ENCODE results near the gene CCT7. TPM values are rescaled to one million over a fixed set of nuclear protein-coding genes. Genes with fewer than 3 reads are reported as not detected.
"Not testable (repeated sequence)": the region's sequence is repeated elsewhere in the genome, so short reads cannot be mapped to it uniquely, and the experiment has no call there.

CCT7 gene
- total RNA-seq, 1 donor from 2014 or later: 321 TPM

DNA sequence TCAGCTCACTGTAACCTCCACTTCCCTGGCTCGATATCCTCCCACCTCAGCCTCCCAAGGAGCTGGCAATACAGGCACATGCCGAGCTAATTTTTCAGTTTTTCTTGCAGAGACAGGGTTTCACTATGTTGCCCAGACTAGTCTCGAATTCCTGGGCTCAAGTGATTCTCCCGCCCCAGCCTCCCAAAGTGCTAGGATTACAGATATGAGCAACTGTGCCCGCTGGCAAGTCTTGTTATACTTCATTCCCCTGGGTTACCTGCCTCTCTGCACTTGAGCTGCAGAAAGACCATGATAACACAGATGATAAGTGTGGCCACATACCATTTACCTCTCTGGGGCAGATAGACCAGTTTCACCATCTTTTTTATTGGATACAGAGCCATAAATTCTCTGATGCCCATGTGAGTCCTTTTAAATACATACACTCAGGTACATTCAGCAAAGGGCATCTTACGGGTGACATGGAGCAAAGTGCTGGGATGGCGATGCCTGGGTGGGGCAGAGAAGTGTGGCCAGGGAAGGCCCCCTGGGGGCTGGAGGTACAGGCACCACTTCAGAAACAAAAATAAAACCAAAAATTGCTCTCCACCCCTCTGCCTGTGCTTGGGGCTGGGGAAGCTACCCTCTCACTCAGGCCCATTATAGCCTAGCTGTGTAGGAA is 20.4 kb downstream of the CCT7 start:
- intact Hi-C loops (cut with micrococcal nuclease): no loop called here

DNA sequence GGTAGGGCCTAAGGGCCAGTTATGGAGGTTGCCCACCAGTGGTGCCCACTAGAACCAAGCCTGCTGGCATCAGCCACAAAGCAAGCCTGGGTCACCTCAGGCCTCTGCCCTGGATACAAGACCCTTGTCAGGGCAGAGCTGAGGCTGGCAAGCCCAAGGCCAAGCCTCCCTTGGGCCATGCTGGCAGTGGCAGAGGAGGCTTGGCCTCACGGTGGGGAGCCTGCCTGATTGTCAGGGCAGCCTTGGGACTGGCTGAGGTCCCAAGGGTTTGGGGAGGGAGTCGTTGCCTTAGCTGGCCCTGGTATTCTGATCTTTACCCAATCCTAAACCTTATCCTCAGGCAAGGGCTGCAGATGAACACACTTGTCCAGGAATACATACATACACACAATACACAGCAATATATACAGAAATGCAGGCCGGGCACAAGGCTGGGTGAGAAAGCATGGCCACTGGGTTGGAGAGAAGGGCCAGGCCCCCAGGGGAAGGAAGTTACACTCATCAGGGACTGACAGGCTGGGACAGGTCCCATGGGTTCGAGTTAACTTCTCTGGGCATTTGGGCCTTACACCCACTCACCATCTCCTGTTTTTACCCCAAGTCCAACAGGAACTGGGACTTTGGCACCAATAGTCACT is 21.0 kb downstream of the CCT7 start:
- intact Hi-C loops (cut with micrococcal nuclease): no loop called here

DNA sequence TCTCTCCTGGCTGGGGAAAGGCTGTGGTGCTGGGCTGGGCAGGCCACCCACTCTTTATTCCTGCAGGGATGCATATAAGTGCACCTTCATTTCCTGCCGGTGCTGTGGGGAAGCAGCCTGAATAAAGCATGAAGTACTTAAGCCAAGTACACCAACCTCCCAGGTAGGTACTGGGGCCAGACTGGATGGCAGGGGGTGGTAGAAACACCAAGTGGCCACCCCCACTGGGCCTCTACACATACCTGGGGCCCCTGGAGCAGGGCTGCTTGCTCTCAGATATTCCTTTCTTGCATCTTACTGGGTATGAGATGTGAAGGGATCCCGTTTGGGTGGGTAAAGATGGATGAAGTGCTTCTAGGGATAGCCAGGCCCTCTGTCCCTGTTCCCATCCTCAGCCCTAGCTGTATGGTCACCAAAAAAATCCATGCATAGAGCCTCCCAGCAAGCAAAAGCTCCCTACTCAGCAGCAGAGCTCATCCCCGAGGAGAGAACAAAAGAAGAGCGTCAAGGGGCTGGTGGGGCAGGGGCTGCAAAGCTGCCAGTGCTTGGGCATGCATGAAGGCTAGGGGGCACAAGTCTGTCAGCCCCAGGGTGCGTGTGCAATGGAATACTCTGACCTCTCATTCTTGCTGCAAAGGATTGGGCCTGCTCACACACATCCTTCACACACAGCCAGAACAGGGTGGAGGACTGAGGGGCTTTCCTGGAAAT is 22.0 kb downstream of the CCT7 start:
- intact Hi-C loops (cut with micrococcal nuclease): no loop called here

DNA sequence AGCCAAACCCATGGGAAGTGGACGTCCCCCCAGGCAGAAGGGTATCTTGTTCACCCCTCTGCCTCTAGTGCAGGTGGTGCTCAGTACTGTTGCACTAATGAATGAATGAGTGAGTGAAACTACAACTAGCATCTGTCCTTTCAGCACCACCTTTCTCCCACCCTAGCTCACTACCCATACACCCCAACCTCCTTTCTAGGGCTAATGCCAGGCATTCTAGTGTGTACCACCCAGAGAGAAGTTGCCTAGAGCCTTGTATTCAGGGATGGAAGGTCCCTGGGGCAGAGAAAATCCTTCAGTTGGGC is 22.5 kb downstream of the CCT7 start:
- intact Hi-C loops (cut with micrococcal nuclease): no loop called here

DNA sequence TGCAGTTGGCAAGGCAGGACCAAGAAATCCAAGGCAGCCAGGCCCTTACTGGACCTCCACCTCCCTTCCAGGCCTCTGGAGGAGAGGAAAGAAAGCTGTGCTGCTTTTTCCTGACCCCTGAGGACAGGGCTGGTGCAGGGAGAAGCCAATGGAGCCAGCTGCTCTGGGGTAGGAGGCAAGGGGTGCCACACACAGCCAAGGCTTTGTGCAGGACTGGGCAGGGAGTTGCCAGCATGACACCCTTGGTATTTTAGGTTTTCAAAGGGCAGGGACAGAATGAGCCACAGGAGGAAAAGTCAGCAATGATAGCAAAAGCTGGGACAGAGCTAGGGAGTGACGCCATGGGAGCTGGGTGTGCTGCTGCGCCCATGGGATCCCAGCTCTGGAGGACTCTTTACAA is 22.9 kb downstream of the CCT7 start:
- intact Hi-C loops (cut with micrococcal nuclease): no loop called here

DNA sequence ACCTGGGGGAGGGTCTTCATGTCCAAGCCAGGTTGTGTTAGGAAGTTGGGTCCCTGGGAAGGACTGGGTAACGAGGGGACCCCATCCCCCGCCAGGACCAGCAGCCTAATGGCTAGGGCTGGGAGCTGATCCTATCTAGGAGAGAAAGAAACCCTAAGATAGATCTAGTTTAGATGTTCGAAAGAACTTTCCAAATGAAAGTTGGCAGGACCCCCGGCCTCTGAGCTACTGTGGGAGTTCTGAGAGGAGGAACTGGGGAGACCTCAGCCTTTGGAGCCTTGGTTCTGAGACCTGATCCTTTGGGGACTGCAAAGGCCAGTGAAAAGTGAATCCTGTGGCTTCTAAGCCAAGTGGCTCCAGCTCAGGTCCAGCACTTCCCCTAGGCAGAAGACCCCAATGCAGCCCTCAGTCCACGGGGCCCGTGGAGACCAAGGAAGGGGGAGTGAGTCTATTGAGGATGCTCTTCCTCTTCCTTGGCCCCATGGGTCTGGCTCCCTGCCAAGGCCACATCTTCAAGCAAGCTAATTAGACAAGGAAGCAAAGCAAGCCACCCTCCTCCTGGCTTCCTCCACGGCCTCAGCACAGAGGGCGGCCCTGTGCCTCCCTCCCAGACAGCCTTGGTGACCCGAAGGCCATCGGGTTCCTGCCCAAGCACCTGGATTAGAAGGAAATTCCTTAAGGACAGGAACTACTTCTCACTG is 23.5 kb downstream of the CCT7 start:
- intact Hi-C loops (cut with micrococcal nuclease): no loop called here

DNA sequence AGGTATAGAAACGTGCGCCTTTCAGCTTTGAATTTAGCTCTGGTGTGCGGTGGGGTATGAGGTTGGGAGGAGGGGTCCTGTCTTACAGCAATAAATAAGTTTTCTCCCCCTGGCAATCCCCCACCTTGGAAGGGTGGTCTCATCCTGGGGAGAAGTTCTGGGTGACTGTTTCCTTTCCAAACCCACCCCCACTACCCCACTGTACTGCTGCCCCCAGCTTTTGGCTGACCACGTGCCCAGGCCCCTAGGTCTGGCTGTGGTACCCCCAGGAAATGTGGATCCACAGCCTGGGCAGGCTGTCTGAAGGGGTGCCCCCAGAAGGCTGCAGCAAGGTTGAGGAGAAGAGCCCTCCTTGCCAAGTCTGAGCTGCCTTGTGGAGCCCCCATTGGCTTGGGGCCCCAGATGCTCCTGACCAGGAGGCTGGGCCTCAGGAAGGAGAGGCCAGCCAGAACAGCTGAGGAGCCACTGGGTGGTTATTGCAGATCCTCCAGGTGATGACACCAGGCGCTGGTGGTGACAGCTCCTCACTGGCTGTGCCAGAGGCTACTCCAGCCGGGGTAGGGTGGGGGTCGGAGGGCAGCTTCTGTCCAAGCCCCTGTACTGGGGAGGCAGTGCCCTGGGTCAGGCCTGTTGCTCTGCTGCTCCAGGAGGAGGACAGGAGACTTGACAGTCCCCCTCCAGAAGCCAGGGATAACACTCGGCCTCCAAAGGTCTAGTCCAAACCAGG is 24.2 kb downstream of the CCT7 start:
- intact Hi-C loops (cut with micrococcal nuclease): no loop called here

DNA sequence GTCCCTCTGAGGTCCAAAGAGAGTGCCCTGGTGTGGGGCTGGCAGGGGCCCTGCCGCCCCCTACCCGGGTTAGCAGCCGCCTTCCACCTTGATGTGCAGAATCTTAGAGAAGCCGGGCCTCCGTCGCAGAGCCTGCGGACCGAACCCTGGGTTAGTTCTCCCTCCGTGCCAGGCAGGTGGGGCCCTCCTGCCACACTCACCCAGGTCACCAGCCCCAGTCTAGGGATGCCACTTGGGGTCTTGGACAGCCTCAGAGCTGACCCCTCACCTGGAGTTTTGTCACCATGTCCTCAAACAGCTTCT is 24.8 kb downstream of the CCT7 start:
- intact Hi-C loops (cut with micrococcal nuclease): no loop called here

DNA sequence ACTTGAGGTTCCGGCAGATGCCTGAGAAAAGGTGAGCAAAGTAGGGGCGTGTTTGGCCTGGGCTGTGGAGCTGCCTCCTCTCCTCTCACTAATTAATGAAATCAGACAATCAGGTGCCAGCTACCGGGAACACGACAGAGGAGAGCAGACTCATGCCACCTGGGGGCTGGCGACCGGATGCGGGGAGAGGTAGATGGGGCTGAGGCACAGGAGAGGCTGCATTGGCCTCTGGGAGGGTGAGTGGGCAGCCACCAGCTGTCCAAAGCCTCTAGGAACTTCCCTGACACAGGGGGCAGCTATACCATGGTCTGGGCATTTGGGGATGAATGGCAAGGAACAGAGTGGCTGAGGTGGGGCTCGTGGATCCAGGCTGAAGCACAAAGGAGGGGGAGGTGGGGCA is 25.2 kb downstream of the CCT7 start:
- intact Hi-C loops (cut with micrococcal nuclease): no loop called here

DNA sequence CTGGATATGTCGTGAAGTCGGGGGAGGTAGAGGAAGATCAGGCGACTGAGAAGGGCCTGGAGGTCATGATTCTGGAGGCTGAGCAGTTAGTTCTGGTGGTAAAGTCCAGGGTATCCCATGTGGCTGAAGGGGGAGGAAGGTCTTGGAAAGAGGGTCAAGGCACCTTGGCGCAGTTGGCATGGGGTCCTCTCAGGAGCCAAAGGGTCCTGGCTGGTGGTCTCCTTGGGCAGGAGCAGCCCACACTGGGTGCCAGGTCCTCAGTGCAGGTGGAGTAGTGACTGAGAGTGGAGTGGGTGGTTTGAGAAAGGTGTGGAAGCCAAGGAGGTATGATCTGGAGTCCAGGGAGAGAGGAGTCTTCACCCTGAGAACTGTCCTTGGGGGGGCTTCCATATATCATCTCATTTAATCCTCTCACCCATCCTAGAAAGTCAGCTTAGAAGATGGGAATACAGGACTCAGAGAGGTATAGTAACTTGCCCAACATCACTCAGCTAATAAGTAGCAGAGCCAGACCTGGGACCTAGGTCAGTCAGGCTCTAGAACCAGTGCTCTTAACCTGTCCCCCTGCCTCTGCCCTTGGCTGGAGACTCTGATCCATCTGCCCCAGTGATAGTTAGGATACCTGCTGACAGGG is 25.7 kb downstream of the CCT7 start:
- intact Hi-C loops (cut with micrococcal nuclease): no loop called here

DNA sequence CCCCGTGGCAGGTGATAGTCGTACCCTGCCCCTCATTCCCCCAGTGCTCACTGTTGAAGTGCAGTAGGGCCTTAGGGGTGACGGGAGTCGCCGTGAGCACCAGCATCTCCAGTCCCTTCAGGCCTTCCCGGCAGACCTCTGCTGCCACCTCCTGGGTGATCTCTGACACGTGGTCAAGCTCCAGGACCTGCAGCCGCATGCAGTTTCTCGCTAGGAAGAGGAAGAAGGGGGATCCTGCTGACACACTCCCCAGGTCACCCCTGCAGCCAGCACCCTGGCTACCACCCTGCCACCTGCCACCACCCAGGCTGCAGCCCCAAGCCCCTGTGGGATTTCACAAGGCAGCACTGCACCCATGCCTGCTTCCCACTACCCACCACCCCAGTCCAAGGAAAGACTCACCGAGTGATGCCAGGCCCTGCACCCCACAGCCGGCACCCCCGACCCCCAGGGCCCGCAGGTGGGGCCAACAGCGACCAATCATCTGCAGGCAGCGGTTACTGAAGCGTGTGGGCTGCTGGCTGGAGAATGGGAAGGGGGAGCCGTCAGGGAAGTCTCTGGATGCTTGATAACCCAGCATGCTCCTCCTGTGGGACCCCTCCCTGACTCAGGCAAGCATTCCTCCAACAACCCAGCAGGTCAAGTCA is 26.4 kb downstream of the CCT7 start:
- intact Hi-C loops (cut with micrococcal nuclease): no loop called here

DNA sequence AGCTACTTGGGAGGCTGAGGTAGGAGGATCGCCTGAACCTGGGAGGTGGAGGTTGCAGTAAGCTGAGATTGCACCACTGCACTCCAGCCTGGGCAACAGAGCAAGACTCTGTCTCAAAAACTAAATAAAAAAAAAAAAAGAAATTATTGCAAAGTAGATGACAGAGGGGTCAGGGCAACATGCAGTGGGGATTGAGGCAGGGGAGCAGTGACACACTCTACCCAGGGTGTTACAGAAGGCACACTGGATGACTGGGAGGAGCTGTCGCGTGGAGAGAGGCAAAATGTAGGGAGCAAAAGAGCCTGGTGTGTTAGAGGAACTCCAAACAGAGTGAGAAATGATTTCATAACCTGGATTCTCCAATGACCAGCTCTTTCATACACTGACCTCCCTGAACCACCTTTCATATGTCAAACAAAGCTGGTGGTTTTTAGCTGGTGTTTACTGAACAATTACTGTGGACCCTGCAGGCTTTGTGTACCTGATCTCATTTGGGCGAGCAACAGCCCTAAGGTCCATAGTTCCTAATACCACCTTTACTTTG is 28.1 kb downstream of the CCT7 start:
- intact Hi-C loops (cut with micrococcal nuclease): no loop called here

DNA sequence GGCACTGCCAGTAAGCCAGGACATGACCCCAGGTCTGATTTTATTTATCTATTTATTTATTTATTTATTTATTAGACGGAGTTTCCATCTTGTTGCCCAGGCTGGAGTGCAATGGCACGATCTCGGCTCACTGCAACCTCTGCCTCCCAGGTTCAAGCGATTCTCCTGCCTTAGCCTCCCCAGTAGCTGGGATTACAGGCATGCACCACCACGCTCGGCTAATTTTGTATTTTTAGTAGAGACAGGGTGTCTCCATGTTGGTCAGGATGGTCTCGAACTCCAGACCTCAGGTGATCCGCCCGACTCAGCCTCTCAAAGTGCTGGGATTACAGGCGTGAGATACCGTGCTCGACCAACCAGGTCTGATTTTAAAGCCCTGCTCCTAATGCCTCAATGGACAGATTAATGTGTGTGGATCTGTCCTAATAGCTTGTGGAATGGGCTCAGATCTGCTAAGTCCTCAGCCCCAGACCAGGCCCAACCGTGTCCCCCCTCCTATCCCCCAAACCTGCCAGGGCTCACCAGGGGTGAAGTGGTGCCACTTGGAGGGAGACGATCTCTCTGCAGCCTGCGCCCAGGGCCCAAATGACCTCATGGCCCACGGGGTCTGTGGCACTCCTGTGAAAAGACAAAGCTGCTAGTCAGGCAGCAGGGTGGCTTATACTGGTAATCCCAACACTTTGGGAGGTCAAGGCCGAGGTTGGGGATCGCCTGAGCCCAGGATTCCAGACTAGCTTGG is 28.8 kb downstream of the CCT7 start:
- intact Hi-C loops (cut with micrococcal nuclease): not testable (repeated sequence)

DNA sequence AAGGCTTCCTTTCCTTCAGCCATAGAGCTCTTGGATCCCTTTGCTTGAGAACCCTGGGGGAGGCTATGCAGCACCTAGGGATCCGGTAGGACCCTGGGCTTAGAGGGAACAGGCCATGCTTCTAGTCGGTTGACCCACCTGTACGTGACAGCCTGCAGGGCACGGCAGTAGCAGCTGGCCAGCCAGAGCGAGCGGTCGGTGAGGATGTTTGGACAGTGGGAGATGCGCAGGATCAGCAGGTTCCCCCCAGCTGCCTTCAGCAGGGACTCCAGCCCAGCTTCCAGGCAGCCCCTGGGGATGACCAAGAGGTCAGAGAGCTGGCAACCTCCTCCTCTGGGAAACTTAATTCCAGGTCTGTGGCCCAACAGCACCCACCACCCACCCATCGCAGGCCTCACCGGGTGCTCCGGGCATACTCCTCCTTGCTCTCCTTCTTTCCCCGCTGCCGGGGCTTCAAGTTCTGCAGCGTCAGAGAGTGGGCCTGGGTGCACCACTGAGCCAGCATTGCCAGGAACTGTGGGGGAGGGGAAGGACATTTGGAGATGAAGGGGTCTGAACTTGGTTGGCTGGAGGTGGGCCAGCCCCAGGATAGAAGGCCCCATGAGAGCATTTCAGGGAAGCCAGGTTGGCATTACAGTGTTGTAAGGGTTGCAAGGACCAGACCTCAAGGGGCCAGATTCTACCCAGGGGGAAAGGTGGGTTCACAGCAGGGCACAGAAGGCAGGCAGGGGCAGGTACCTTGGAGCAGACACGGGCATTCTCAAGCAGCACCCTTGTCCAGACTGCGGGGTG is 29.6 kb downstream of the CCT7 start:
- intact Hi-C loops (cut with micrococcal nuclease): no loop called here

DNA sequence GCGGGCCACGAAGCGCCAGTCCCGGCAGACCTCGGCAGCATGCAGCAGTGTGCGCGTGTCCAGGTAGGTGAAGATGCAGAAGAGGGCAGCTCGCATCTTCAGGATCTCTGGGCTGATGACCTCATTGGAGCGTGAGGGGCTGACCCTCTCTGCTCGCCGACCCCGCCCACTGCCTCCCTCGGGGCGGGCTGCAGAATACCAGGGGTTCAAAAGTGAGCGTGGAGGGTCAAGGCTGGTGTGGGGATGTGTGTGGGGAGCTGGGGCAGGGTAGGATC is 30.2 kb downstream of the CCT7 start:
- intact Hi-C loops (cut with micrococcal nuclease): no loop called here

DNA sequence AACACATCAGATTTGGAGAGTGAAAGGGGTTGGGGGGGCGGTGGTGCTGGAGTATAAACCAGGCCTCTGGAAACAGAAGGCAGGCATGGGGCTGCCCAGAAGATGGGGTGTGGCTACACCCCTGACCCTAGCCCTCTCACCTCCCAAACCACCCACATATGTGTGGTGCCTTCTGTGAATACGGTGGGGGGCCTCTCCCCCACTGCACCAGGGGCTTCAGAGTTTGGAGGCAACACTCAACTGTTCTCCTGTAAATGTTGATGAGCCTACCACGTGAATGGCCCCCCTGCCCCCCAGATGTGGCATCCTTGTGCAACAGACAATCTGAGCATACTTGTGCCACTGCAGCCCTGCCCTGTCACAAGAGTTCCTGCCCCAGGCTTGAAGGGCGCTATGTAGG is 30.7 kb downstream of the CCT7 start:
- intact Hi-C loops (cut with micrococcal nuclease): no loop called here

DNA sequence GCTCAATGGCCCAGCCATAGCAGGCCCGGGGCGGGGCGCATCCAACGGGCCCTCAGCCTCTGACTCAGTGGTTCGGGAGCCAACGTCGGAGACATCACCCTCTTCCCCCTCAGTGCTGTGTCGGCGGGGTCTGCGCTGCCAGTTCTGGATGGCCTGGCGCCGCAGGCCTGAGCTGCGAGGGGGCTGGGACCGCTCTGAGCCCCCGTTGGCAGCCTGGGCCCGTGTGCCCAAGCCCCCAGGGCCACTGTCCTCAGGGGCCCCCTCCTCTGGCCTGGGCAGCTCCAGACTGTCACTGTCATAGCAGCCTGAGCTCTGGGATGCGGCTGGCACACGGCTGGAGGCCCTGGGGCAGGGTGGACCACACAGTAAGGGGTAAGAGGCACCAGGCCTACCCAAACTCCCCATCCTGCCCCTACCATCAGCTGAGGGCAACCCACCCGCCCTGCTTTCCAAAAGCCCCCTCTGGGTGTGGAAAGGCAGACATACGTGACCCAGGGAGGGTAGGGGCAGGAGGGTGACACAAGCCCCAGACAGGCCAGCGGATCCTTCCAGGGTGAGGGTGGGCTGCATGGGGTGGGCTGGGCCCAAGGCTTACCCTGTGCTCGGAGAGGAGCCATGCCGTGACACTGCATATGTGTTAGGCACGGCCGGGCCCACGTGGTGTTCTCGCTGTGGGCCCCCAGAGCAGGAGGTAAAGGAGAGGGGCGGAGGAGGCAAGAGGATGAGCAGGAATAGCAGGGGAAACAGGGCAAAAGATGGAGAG is 31.4 kb downstream of the CCT7 start:
- intact Hi-C loops (cut with micrococcal nuclease): no loop called here

DNA sequence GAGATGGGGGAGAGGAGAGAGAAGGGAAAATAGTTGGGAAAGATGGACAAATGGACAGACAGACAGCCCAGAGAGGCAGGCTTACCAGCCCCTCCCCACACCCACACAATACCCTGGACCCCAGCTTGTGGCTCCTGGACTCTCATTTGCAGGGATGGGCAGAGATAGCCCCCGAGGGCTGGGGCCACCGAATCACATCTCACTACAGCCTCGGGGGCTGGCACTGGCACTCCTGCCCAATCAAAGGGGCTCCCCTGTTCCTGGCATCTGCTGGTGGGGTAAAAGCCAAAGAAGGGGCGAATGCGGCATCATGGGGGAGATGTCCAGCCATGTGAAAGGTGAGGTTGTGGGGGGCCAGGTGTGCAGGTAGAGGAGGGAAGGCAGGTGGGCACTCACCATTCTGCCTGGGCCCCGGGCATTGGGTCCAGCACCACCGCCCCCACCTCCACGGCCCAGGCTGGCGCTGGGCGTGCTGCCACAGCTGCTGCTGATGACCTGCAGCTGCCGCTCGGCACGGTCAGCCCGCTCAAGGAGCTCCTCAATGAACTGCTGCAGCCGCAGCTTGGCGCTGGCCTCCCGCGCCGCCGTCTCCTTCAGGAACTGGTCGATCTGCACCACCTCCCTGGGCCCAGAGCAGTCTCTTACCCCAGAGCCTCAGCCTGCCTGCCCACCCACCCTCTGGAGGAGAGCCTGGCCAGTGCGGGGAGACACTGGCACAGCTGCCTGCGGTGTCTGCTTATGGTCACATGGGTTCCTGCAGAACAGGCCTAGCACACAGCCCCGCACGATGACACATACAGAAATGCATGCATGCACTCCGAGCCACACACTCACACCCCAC is 32.2 kb downstream of the CCT7 start:
- intact Hi-C loops (cut with micrococcal nuclease): no loop called here

Data from T-helper 1 cell treated with Interleukin-12 subunit alpha and Interleukin-12 subunit beta and Interleukin-4 antibody, amounts not matched to agents 30 ng/mL and 1 ng/mL, for 36 hours (primary cell).